ENCODE data around the gene PLCH1. TPM values are rescaled to one million over a fixed set of nuclear protein-coding genes. Genes with fewer than 3 reads are reported as not detected.

PLCH1 gene
- total RNA-seq, 1 donor from 2014 or later: 32.0 TPM

GRCh38 chr3:155657161-155657560 is 87.7 kb downstream of the PLCH1 start:
- no peak for DNase-seq (ENCODE audit: low spot score)
- peaks cover 14% of the 10 kb centered on the region for H3K36me3 Mint-ChIP-seq
- H3K27me3 Mint-ChIP-seq (ENCODE audit: insufficient read depth, low read depth): no peaks in the 10 kb centered on the region
- no peak overlapping the region for H3K9ac ChIP-seq
- no peak for TF ChIP-seq CTCF (IDR thresholded peaks at IDR 0.05)
- TF ChIP-seq EZH2 (IDR thresholded peaks at IDR 0.05): no peak
- no peak for TF ChIP-seq EZH2phosphoT487 (IDR thresholded peaks at IDR 0.05)
- H3K36me3 ChIP-seq: no peaks in the 10 kb centered on the region
- H3K4me3 ChIP-seq: no peak overlapping the region
- peaks cover 9% of the 10 kb centered on the region for H3K9me3 Mint-ChIP-seq
- H4K20me1 ChIP-seq (ENCODE audit: low read depth): peaks cover 16% of the 10 kb centered on the region
- no peaks in the 10 kb centered on the region for H3F3A ChIP-seq (ENCODE audit: low read depth)
- no peak overlapping the region for H2AFZ ChIP-seq (replicated peaks)
- H3K79me2 ChIP-seq (ENCODE audit: low read depth): peaks cover 34% of the 10 kb centered on the region
- H3K4me3 Mint-ChIP-seq: no peak overlapping the region
- peaks cover 4% of the 10 kb centered on the region for H3K4me1 ChIP-seq
- no peak overlapping the region for H3K4me2 ChIP-seq
- no peaks in the 10 kb centered on the region for H3K9me3 ChIP-seq (ENCODE audit: low read depth)
- no peaks in the 10 kb centered on the region for H3K4me1 Mint-ChIP-seq
- H3K27me3 ChIP-seq: no peaks in the 10 kb centered on the region
- H3K27ac ChIP-seq: no peak overlapping the region
- H3K27ac Mint-ChIP-seq: no peak overlapping the region

GRCh38 chr3:155656466-155656865 is 88.4 kb downstream of the PLCH1 start:
- Histone ChIP-seq H3K36me3 (no peaks in the 10 kb centered on the region), H3K27me3 (no peaks in the 10 kb centered on the region), H2AFZ (replicated peaks) (no peak overlapping the region), H3K4me1 (peaks cover 2% of the 10 kb centered on the region), H3F3A (ENCODE audit: low read depth) (no peaks in the 10 kb centered on the region), H3K4me3 (no peak overlapping the region), H3K9me3 (ENCODE audit: low read depth) (no peaks in the 10 kb centered on the region), H3K9ac (no peak overlapping the region), H3K27ac (no peak overlapping the region), H4K20me1 (ENCODE audit: low read depth) (peaks cover 13% of the 10 kb centered on the region), H3K4me2 (no peak overlapping the region), H3K79me2 (ENCODE audit: low read depth) (peaks cover 30% of the 10 kb centered on the region)
- H3K27me3 Mint-ChIP-seq (ENCODE audit: insufficient read depth, low read depth): no peaks in the 10 kb centered on the region
- no peak overlapping the region for H3K27ac Mint-ChIP-seq
- H3K4me3 Mint-ChIP-seq: no peak overlapping the region
- H3K36me3 Mint-ChIP-seq: peaks cover 14% of the 10 kb centered on the region
- DNase-seq (ENCODE audit: low spot score): no peak
- TF ChIP-seq EZH2phosphoT487 (IDR thresholded peaks at IDR 0.05) (no peak), CTCF (IDR thresholded peaks at IDR 0.05) (no peak), EZH2 (IDR thresholded peaks at IDR 0.05) (no peak)
- peaks cover 9% of the 10 kb centered on the region for H3K9me3 Mint-ChIP-seq
- no peaks in the 10 kb centered on the region for H3K4me1 Mint-ChIP-seq

GRCh38 chr3:155651489-155652218 is 93.2 kb downstream of the PLCH1 start:
- Histone ChIP-seq H3K27ac (no peak overlapping the region), H3K4me2 (no peak overlapping the region), H4K20me1 (ENCODE audit: low read depth) (peaks cover 21% of the 10 kb centered on the region), H3K27me3 (no peaks in the 10 kb centered on the region), H3K79me2 (ENCODE audit: low read depth) (peaks cover 54% of the 10 kb centered on the region), H3K4me1 (peaks cover 33% of the 10 kb centered on the region), H2AFZ (replicated peaks) (no peak overlapping the region), H3F3A (ENCODE audit: low read depth) (peaks cover 5% of the 10 kb centered on the region), H3K36me3 (no peaks in the 10 kb centered on the region), H3K9me3 (ENCODE audit: low read depth) (no peaks in the 10 kb centered on the region), H3K9ac (no peak overlapping the region), H3K4me3 (no peak overlapping the region)
- Mint-ChIP-seq H3K27me3 (ENCODE audit: insufficient read depth, low read depth) (no peaks in the 10 kb centered on the region), H3K4me1 (peaks cover 27% of the 10 kb centered on the region), H3K4me3 (no peak overlapping the region), H3K27ac (no peak overlapping the region), H3K36me3 (no peaks in the 10 kb centered on the region), H3K9me3 (peaks cover 2% of the 10 kb centered on the region)
- TF ChIP-seq EZH2 (IDR thresholded peaks at IDR 0.05): no peak
- no peak for TF ChIP-seq EZH2phosphoT487 (IDR thresholded peaks at IDR 0.05)
- TF ChIP-seq CTCF (IDR thresholded peaks at IDR 0.05): no peak
- DNase-seq (ENCODE audit: low spot score): no peak

Data from neural progenitor cell (in vitro differentiated cells).